GM19395 (cell line): ENCODE data around the gene CHMP4A.
"Not testable (repeated sequence)": the region's sequence is repeated elsewhere in the genome, so short reads cannot be mapped to it uniquely, and the experiment has no call there.

Source experiments
- ATAC-seq: cut with Tn5 transposase; IDR thresholded peaks from one replicate; pipeline ENCODE4 v1.9.1; 2021; ENCODE audit warnings: mild to moderate bottlenecking, moderate library complexity; ENCODE audit not compliant: unreplicated experiment

The CHMP4A gene

GRCh38 chr14:24247422-24247821, 34.1 kb upstream of the CHMP4A start:
- ATAC-seq: no peak

- no peak for ATAC-seq
These were observed 33.5 kb upstream of the CHMP4A start for GRCh38 chr14:24246765-24247212.

- not testable (repeated sequence) for ATAC-seq
These were observed 32.1 kb upstream of the CHMP4A start for GRCh38 chr14:24245350-24245749.

GRCh38 chr14:24243336-24243836, 30.1 kb upstream of the CHMP4A start:
- no peak for ATAC-seq

- peak; percentile 78 for ATAC-seq
These were observed 28.6 kb upstream of the CHMP4A start for GRCh38 chr14:24241829-24242443.

GRCh38 chr14:24240110-24240918, 27.0 kb upstream of the CHMP4A start:
- no peak for ATAC-seq

GRCh38 chr14:24238527-24239037, 25.3 kb upstream of the CHMP4A start:
- ATAC-seq: no peak

GRCh38 chr14:24238123-24238522, 24.8 kb upstream of the CHMP4A start:
- ATAC-seq: no peak

- ATAC-seq: no peak
These were observed 24.2 kb upstream of the CHMP4A start for GRCh38 chr14:24237463-24237955.

- ATAC-seq: no peak
These were observed 23.6 kb upstream of the CHMP4A start for GRCh38 chr14:24236689-24237462.

GRCh38 chr14:24235804-24236688, 22.8 kb upstream of the CHMP4A start:
- no peak for ATAC-seq

- no peak for ATAC-seq
These were observed 21.1 kb upstream of the CHMP4A start for GRCh38 chr14:24234095-24235005.

- ATAC-seq: no peak
These were observed 20.2 kb upstream of the CHMP4A start for GRCh38 chr14:24233538-24233866.

- peak; percentile 69 for ATAC-seq
These were observed 19.6 kb upstream of the CHMP4A start, which contains the start of gene GMPR2 for GRCh38 chr14:24232645-24233537. GMPR2 (plus strand) TSS chr14:24232929; CDS start chr14:24233254, 325 bp downstream.

GRCh38 chr14:24232121-24232644, 18.9 kb upstream of the CHMP4A start, which contains the start of gene NEDD8:
NEDD8 (minus strand) TSS chr14:24232367; CDS start chr14:24232267, 100 bp downstream.
- ATAC-seq: peak; percentile 82

- ATAC-seq: peak; percentile 10
These were observed 18.2 kb upstream of the CHMP4A start for GRCh38 chr14:24231263-24232120.

GRCh38 chr14:24228902-24229301, 15.6 kb upstream of the CHMP4A start:
- ATAC-seq: no peak
